GM10248 (cell line): ENCODE measurements around the gene PROM2.

Experiments used
- CTCF ChIA-PET: fragments of 300-600 bp; sonication (Branson Sonifier 250); formaldehyde crosslinking; extraction: SDS; loops from one replicate; lab custom pipeline; 2021; ENCODE audit warnings: antibody characterized with exemption; lab: Yijun Ruan, JAX
- POLR2A ChIA-PET: fragments of 350-650 bp; sonication (Branson Sonifier 250); formaldehyde crosslinking; extraction: SDS; loops from one replicate; lab custom pipeline; 2020; ENCODE audit warnings: antibody characterized with exemption; lab: Yijun Ruan, JAX
- DNase-seq: peaks from one replicate; pipeline ENCODE4 v3.0.0; 2012; ENCODE audit errors: extremely low spot score
- CTCF ChIP-seq: IDR thresholded peaks from 2 replicates; pipeline ENCODE4 v1.5.1; 2012; ENCODE audit warnings: mild to moderate bottlenecking, low read depth; ENCODE audit errors: extremely low read depth, missing control alignments, control extremely low read depth

The PROM2 gene

GRCh38 chr2:95291222-95291621 is 17.0 kb downstream of the PROM2 start:
- DNase-seq: no peak

GRCh38 chr2:95292623-95293260 is 18.5 kb downstream of the PROM2 start:
- no peak for TF ChIP-seq CTCF
- ChIA-PET CTCF (no interaction called here), POLR2A (no interaction called here)
- DNase-seq: no peak

More at GRCh38 chr2:95291222-95291621, 17.0 kb downstream of the PROM2 start:
- ChIA-PET CTCF (no interaction called here), POLR2A (no interaction called here)
- no peak for TF ChIP-seq CTCF

GRCh38 chr2:95294579-95295250 is 20.5 kb downstream of the PROM2 start:
- TF ChIP-seq CTCF: no peak
- ChIA-PET POLR2A (no interaction called here), CTCF (interaction anchor here (1.5 kb wide), 1 partner anchor 17 kb away, joined by 3 read pairs; no protein-coding TSS in a partner anchor)
- no peak for DNase-seq

- CTCF ChIA-PET: interaction anchor here (1.5 kb wide), 1 partner anchor 17 kb away, joined by 3 read pairs; no protein-coding TSS in a partner anchor
- TF ChIP-seq CTCF: no peak
Measured at GRCh38 chr2:95295376-95295775, 21.1 kb downstream of the PROM2 start.

GRCh38 chr2:95296011-95296410 is 21.8 kb downstream of the PROM2 start:
- POLR2A ChIA-PET: no interaction called here
- CTCF ChIA-PET: no interaction called here
- no peak for DNase-seq
- no peak for TF ChIP-seq CTCF

More at GRCh38 chr2:95295376-95295775, 21.1 kb downstream of the PROM2 start:
- no peak for DNase-seq
- POLR2A ChIA-PET: no interaction called here

GRCh38 chr2:95296880-95297487 is 22.7 kb downstream of the PROM2 start, which contains the start of gene KCNIP3:
Gene KCNIP3 (plus strand): TSS chr2:95297347. CDS start chr2:95297439, 92 bp downstream.
- CTCF ChIA-PET: no interaction called here
- DNase-seq: no peak
- no peak for TF ChIP-seq CTCF
- POLR2A ChIA-PET: no interaction called here
